Neutrophil (primary cell): ENCODE results near the gene ARF5.

Experiments used
- H3K27ac ChIP-seq: fragments of 200-600 bp; sonication (generic); 2 replicates; pipeline ENCODE4 v1.5.1; 2016; ENCODE audit warnings: mild to moderate bottlenecking, moderate library complexity
- H3K27me3 ChIP-seq: fragments of 200-600 bp; sonication (generic); 2 replicates; pipeline ENCODE4 v1.6.0; 2016; ENCODE audit warnings: mild to moderate bottlenecking
- H3K36me3 ChIP-seq: fragments of 200-600 bp; sonication (generic); 2 replicates; pipeline ENCODE4 v1.5.1; 2017
- H3K4me1 ChIP-seq, 2 experiments: fragments of 200-600 bp in 1 of 2; sonication (generic) in 1 of 2; 1 replicate in 1 of 2; 2 replicates in 1 of 2; pipeline versions ENCODE4 v1.5.1 to v1.6.1; 2013 to 2016; ENCODE audit warnings: low read depth in 1 of 2, low read length in 1 of 2, mild to moderate bottlenecking in 1 of 2, moderate library complexity in 1 of 2; ENCODE audit not compliant: control insufficient read depth in 1 of 2, insufficient read depth in 1 of 2
- H3K4me3 ChIP-seq, 2 experiments: fragments of 200-600 bp in 1 of 2; sonication (generic) in 1 of 2; 1 replicate in 1 of 2; 2 replicates in 1 of 2; pipeline ENCODE4 v1.5.1; 2013 to 2016; ENCODE audit warnings: low read depth in 1 of 2, low read length in 1 of 2, mild to moderate bottlenecking in 1 of 2, moderate library complexity in 1 of 2
- H3K9me3 ChIP-seq: fragments of 200-600 bp; sonication (generic); 2 replicates; pipeline ENCODE4 v1.5.1; 2016
- TF ChIP-seq, protein P1 (sequence below): fragments of 200-600 bp; sonication (generic); IDR thresholded peaks from 2 replicates; pipeline ENCODE4 v1.5.1; 2016; ENCODE audit warnings: antibody characterized with exemption

ARF5 gene

DNA sequence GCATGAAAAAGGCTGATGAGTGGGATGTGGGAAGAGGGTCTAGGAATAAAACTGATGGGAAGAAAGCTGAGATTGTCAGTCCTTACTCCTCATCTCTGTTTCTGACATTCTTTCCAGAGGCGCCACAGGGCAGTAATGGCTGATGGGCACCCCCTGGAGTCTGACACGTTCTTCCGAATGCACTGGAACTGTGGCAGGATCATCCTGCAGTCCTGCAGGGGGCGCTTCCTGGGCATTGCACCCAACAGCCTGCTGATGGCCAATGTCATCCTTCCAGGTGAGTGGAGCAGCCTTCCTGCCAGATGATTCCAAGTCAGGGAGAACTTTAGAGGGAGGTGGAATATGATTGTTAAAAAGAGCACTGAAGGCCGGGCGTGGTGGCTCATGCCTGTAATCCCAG lies 10.1 kb downstream of the ARF5 start:
- Histone ChIP-seq H3K36me3 (no peaks in the 10 kb centered on the region), H3K4me1 (peaks cover 21 to 25% of the 10 kb centered on the region in 2 experiments), H3K27ac (no peak overlapping the region)

DNA sequence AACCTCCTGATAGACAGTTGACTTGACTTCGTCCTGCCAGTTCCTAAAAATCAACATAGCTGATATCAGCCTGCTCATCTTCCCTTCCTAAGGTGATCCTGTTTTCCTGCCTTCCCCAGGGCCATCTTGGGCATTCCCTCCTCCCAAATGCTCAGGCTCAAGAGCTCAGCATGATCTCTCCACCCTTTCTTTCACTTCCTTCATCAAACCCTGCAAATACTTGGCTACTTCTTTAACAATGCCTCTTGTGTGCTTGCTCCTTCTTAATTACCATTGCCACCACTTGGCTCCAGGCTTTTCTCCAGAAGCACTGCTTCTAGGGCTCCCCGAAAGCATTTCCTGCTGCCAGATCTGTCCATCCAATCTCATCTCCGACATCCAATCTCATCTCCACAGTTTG lies 12.7 kb downstream of the ARF5 start:
- H3K4me1 ChIP-seq, result peaks cover 0 to under 1% of the 10 kb centered on the region in 2 experiments
- no peaks in the 10 kb centered on the region for H3K9me3 ChIP-seq
- peaks cover 10% of the 10 kb centered on the region for H3K27me3 ChIP-seq
- no peak overlapping the region for H3K27ac ChIP-seq
- no peak overlapping the region for H3K4me3 ChIP-seq
- TF ChIP-seq, protein P1, sequence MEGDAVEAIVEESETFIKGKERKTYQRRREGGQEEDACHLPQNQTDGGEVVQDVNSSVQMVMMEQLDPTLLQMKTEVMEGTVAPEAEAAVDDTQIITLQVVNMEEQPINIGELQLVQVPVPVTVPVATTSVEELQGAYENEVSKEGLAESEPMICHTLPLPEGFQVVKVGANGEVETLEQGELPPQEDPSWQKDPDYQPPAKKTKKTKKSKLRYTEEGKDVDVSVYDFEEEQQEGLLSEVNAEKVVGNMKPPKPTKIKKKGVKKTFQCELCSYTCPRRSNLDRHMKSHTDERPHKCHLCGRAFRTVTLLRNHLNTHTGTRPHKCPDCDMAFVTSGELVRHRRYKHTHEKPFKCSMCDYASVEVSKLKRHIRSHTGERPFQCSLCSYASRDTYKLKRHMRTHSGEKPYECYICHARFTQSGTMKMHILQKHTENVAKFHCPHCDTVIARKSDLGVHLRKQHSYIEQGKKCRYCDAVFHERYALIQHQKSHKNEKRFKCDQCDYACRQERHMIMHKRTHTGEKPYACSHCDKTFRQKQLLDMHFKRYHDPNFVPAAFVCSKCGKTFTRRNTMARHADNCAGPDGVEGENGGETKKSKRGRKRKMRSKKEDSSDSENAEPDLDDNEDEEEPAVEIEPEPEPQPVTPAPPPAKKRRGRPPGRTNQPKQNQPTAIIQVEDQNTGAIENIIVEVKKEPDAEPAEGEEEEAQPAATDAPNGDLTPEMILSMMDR, result no peak
- H3K36me3 ChIP-seq, result no peaks in the 10 kb centered on the region

More for the DNA sequence above, 10.1 kb downstream of the ARF5 start:
- Histone ChIP-seq H3K9me3 (no peaks in the 10 kb centered on the region), H3K27me3 (peaks cover 10% of the 10 kb centered on the region), H3K4me3 (no peak overlapping the region)
- TF ChIP-seq, protein P1, result no peak

DNA sequence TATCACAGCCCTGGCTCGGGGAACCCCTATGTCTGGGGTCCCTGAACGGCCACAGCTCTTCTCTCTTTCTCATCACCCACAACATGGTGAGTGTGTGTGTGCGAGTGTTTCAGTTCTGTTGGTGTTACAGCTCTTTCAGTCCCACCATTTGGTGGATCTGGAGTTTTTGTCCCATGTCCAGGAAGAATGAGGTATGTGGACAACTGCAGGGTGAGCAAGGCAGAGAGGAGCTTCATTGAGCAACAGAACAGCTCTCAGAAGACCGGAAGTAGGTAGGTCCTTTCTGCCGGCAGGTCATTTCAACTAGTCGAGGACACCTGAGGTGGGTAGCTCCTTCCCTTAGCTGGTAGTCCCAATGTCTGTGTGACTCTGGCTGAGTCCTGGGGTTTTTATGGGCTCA lies 20.2 kb downstream of the ARF5 start:
- Histone ChIP-seq H3K4me3 (no peak overlapping the region), H3K27ac (no peak overlapping the region), H3K27me3 (peaks cover 2% of the 10 kb centered on the region), H3K9me3 (peaks cover 10% of the 10 kb centered on the region), H3K4me1 (no peaks in the 10 kb centered on the region), H3K36me3 (no peaks in the 10 kb centered on the region)
- TF ChIP-seq, protein P1, result no peak

DNA sequence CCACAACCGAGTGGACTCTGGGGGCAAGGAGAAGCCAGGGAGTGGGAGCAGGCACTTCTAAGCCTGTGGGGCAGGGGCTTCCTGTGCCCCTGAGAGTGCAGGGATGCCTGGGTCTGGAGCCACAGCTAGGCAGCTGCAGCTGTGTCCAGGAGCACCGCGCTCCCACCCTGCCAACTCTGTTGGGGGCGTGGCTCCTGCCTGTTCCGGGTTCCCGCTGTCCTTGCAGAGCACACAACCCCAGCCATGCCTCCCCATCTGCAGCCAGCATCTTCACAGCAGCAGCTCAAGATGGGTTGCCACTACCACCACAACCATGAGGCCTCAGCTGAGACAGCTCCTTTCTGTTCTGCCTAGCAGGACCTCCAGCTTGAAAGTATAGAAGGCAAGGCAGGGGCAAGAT lies 21.1 kb downstream of the ARF5 start:
- no peaks in the 10 kb centered on the region for H3K4me1 ChIP-seq
- no peaks in the 10 kb centered on the region for H3K36me3 ChIP-seq
- TF ChIP-seq, protein P1, result no peak
- peaks cover 10% of the 10 kb centered on the region for H3K27me3 ChIP-seq
- H3K9me3 ChIP-seq, result peaks cover 10% of the 10 kb centered on the region
- no peak overlapping the region for H3K27ac ChIP-seq
- H3K4me3 ChIP-seq, result no peak overlapping the region

DNA sequence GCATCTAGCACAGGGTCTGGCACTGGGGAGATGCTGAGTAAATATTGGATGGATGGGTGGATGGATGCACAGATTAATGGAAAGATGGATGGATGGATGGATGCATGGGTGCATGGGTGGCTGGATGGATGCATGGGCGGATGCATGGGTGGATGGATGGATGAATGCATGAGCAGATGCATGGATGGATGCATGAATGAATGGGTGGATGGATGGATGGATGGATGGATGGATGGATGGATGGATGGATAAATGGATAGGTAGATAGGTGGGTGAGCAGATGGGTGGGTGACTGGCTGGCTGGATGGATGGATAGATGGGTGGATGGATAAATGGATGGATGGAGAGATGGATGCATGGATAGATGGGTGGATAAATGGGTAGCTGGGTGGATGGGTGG lies 24.1 kb downstream of the ARF5 start:
- Histone ChIP-seq H3K9me3 (peaks cover 10% of the 10 kb centered on the region), H3K4me1 (no peaks in the 10 kb centered on the region), H3K27ac (no peak overlapping the region), H3K4me3 (no peak overlapping the region), H3K36me3 (no peaks in the 10 kb centered on the region), H3K27me3 (peaks cover 40% of the 10 kb centered on the region)
- TF ChIP-seq, protein P1, result no peak

DNA sequence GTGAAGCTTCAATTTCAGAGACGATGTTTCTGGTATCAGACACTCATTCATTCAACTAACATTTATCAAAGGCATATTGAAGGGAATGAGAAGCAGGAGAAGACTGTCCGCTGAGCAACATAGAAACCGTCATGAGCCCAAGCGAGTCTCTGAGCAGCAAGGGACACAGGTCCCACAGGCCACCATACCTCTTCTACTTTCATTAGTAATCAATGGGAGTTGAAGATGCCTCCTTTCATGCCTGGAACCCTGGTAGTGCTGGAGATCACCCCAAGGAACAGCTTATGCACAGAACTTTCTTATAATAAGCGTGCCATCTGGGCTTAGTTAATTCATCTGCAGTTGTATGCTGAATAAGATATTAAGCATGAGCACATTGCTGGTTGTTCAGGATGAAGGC lies 28.5 kb downstream of the ARF5 start:
- Histone ChIP-seq H3K4me1 (no peaks in the 10 kb centered on the region), H3K4me3 (no peak overlapping the region), H3K9me3 (no peaks in the 10 kb centered on the region), H3K27ac (no peak overlapping the region), H3K36me3 (no peaks in the 10 kb centered on the region), H3K27me3 (peaks cover 85% of the 10 kb centered on the region)
- TF ChIP-seq, protein P1, result no peak
